HepG2 (cell line): Measurements from ENCODE around the gene ZNF488. TPM values are rescaled to one million over a fixed set of nuclear protein-coding genes. Genes with fewer than 3 reads are reported as not detected.

Source experiments
- ATAC-seq: fragments of 200-7000 bp; cut with Tn5 transposase; 3 replicates; pipeline ENCODE4 v1.9.1; 2020; ENCODE audit warnings: mild to moderate bottlenecking, moderate library complexity
- BruUV-seq: library from RNA; stranded (reverse); fragments of 400-500 nt; replicated peaks from 2 replicates; lab custom pipeline; 2021; lab: Mats Ljungman, UMichigan
- CTCF ChIA-PET: fragments of 300-600 bp; formaldehyde crosslinking; extraction: SDS; loops from one replicate; lab custom pipeline; 2021; ENCODE audit warnings: low total read pairs, inconsistent platforms, low intra/inter-chr PET ratio; lab: Yijun Ruan, JAX
- POLR2A ChIA-PET: fragments of 350-600 bp; sonication (Branson Sonifier 250); formaldehyde crosslinking; loops from one replicate; lab custom pipeline; 2020; ENCODE audit warnings: antibody characterized with exemption, inconsistent platforms; lab: Yijun Ruan, JAX
- DNase-seq: peaks from one replicate; pipeline ENCODE4 v3.0.0-alpha.2; 2015; ENCODE audit warnings: low spot score
- FAIRE-seq: peaks from 3 replicates; lab custom pipeline; 2011; peaks lifted over from hg19 to GRCh38; lab: Jason Lieb, UNC
- H2AFZ ChIP-seq: one replicate; pipeline ENCODE4 v1.6.1; 2011; ENCODE audit warnings: low read length, inconsistent platforms
- H3K27ac ChIP-seq: fragments of 300-600 bp; 3 replicates; pipeline ENCODE4 v1.8.0; 2011; ENCODE audit warnings: mixed run types, mild to moderate bottlenecking, mixed read lengths, low read length, inconsistent platforms; ENCODE audit not compliant: insufficient read depth; ENCODE audit errors: extremely low read length
- H3K27me3 ChIP-seq, 2 experiments: fragments of 200-600 bp in 1 of 2; 2 replicates in 1 of 2; 3 replicates in 1 of 2; pipeline versions ENCODE4 v1.6.0 to v1.8.0; 2011; ENCODE audit warnings: low read length in 2 of 2, mild to moderate bottlenecking in 2 of 2, moderate library complexity in 2 of 2, inconsistent platforms in 1 of 2; ENCODE audit not compliant: insufficient read depth in 2 of 2, control insufficient read depth in 1 of 2
- H3K36me3 ChIP-seq, 2 experiments: fragments of 200-600 bp in 1 of 2; replicated peaks in 1 of 2; 2 replicates in 1 of 2; 3 replicates in 1 of 2; pipeline versions ENCODE4 v1.5.1 to v1.8.0; 2011; ENCODE audit warnings: low read length in 2 of 2, inconsistent platforms in 1 of 2; ENCODE audit not compliant: insufficient read depth in 2 of 2, control insufficient read depth in 1 of 2
- H3K4me1 ChIP-seq: 2 replicates; pipeline ENCODE4 v1.5.1; 2012; ENCODE audit warnings: low read length, inconsistent platforms; ENCODE audit not compliant: insufficient read depth
- H3K4me2 ChIP-seq: 2 replicates; pipeline ENCODE4 v1.6.0; 2011; ENCODE audit warnings: low read depth, low read length, inconsistent platforms
- H3K4me3 ChIP-seq, 3 experiments: fragments of 200-600 bp in 1 of 3; sonication (generic), shearing (Covaris generic) in 1 of 3; replicated peaks in 1 of 3; 2 replicates each; pipeline ENCODE4 v1.5.1; 2011 to 2016; ENCODE audit warnings: low read length in 3 of 3, inconsistent platforms in 2 of 3, low read depth in 2 of 3, mild to moderate bottlenecking in 2 of 3, control low read depth in 1 of 3, mixed read lengths in 1 of 3; ENCODE audit not compliant: insufficient read depth in 1 of 3
- H3K79me2 ChIP-seq: one replicate; pipeline ENCODE4 v1.6.1; 2011; ENCODE audit warnings: low read length, inconsistent platforms; ENCODE audit not compliant: insufficient read depth
- H3K9ac ChIP-seq: 2 replicates; pipeline ENCODE4 v1.6.0; 2011; ENCODE audit warnings: mild to moderate bottlenecking, low read depth, low read length, inconsistent platforms; ENCODE audit not compliant: insufficient read depth
- H3K9me3 ChIP-seq: 2 replicates; pipeline ENCODE4 v1.5.1; 2012; ENCODE audit warnings: mild to moderate bottlenecking, low read length
- H4K20me1 ChIP-seq: 2 replicates; pipeline ENCODE4 v1.6.0; 2011; ENCODE audit warnings: inconsistent platforms, mild to moderate bottlenecking, low read length, moderate library complexity; ENCODE audit not compliant: insufficient read depth
- AHR ChIP-seq: IDR thresholded peaks from 2 replicates; pipeline ENCODE4 v1.6.1; 2018; ENCODE audit warnings: missing genetic modification reagents, missing compliant biosample characterization
- LBX2 ChIP-seq: sonication (generic); formaldehyde crosslinking; IDR thresholded peaks from 2 replicates; pipeline ENCODE4 v1.5.0; 2020; ENCODE audit warnings: missing genetic modification reagents, mild to moderate bottlenecking, borderline replicate concordance
- NR3C1 ChIP-seq: sonication (generic); formaldehyde crosslinking; IDR thresholded peaks from 2 replicates; pipeline ENCODE4 v1.4.0; 2020; ENCODE audit warnings: missing genetic modification reagents
- RFX5 ChIP-seq: IDR thresholded peaks from 2 replicates; pipeline ENCODE4 v1.6.1; 2011; ENCODE audit warnings: low read depth, low read length, improper control_type of control experiment
- RNF2 ChIP-seq: fragments of 450-650 bp; conservative IDR thresholded peaks from 2 replicates; pipeline ENCODE4 v1.6.1; 2016; ENCODE audit warnings: low read depth
- SMAD9 ChIP-seq: sonication (generic); formaldehyde crosslinking; IDR thresholded peaks from 2 replicates; pipeline ENCODE4 v1.5.1; 2020; ENCODE audit warnings: mild to moderate bottlenecking, missing genetic modification reagents
- SOX6 ChIP-seq, 2 experiments: fragments of 450-650 bp in 1 of 2; sonication (generic) in 1 of 2; formaldehyde crosslinking in 1 of 2; IDR thresholded peaks; 2 replicates each; pipeline versions ENCODE4 v1.4.0 to v1.6.1; 2017 to 2020; ENCODE audit warnings: antibody characterized with exemption in 1 of 2, mild to moderate bottlenecking in 1 of 2, missing genetic modification reagents in 1 of 2
- TCF7 ChIP-seq: sonication (generic); IDR thresholded peaks from 2 replicates; pipeline ENCODE4 v1.6.1; 2016; ENCODE audit warnings: antibody characterized with exemption, low read depth
- THAP7 ChIP-seq: sonication (generic); formaldehyde crosslinking; IDR thresholded peaks from 2 replicates; pipeline ENCODE4 v1.8.1; 2023; ENCODE audit warnings: mild to moderate bottlenecking, missing genetic modification reagents
- ZBTB37 ChIP-seq: sonication (generic); formaldehyde crosslinking; IDR thresholded peaks from 2 replicates; pipeline ENCODE4 v1.4.0; 2020; ENCODE audit warnings: mild to moderate bottlenecking, missing genetic modification reagents
- ZNF382 ChIP-seq: sonication (generic); formaldehyde crosslinking; IDR thresholded peaks from 2 replicates; pipeline ENCODE4 v1.5.0; 2020; ENCODE audit warnings: missing genetic modification reagents, mild to moderate bottlenecking, borderline replicate concordance
- ZNF552 ChIP-seq: sonication (generic); formaldehyde crosslinking; IDR thresholded peaks from 2 replicates; pipeline ENCODE4 v1.9.0; 2022; ENCODE audit warnings: missing genetic modification reagents, mild to moderate bottlenecking, borderline replicate concordance
- ZNF646 ChIP-seq: sonication (generic); formaldehyde crosslinking; IDR thresholded peaks from 2 replicates; pipeline ENCODE4 v1.9.0; 2021; ENCODE audit warnings: mild to moderate bottlenecking, missing genetic modification reagents
- WGBS: methylation state at CpG from one replicate; pipeline ENCODE4 v1.1.6; 2017; ENCODE audit warnings: low lambda C conversion rate; 5-methylcytosine and 5-hydroxymethylcytosine counted together
- in situ Hi-C: cut with HindIII; loops from 2 replicates; pipeline ENCODE4 v1.10.0; 2017; ENCODE audit warnings: low pct_unique_long_range_greater_than_20kb; ENCODE audit not compliant: extremely low pct_ligation_motif_present
- intact Hi-C: fragments of 100-400 bp; cut with micrococcal nuclease; formaldehyde crosslinking; loops from one replicate; pipeline ENCODE4 v1.10.0; 2022; ENCODE audit not compliant: unreplicated experiment
- polyA plus RNA-seq, 8 experiments: library from polyadenylated mRNA; depleted of rRNA in 3 of 8; stranded (reverse) in 7 of 8; unstranded in 1 of 8; fragments of >200 nt; fragmentation: Illumina TruSeq in 4 of 8; extraction: Trizol in 4 of 8; gene quantifications; 2 replicates each; pipeline versions ENCODE4 v1.2.1 to v1.2.3, GENCODE V29; 2011 to 2016; ENCODE audit warnings: low read depth in 4 of 8, missing spikeins in 1 of 8, mixed read lengths in 1 of 8; ENCODE audit not compliant: insufficient read depth in 1 of 8
- total RNA-seq, 5 experiments: library from RNA; depleted of rRNA; stranded (reverse); fragments of >200 nt; fragmentation: Illumina TruSeq; extraction: Trizol; gene quantifications; 2 replicates each; pipeline ENCODE4 v1.2.3, GENCODE V29; 2016; ENCODE audit warnings: low read depth in 1 of 5

The ZNF488 gene
- total and polyA plus RNA-seq, 2 of the 13 experiments (the other 11 are each of a cell fraction or from before 2014, with no cell fraction given) = 0.13 to 0.15 TPM

- Histone ChIP-seq H3K9me3 (no peaks in the 10 kb centered on the region), H4K20me1 (no peaks in the 10 kb centered on the region), H3K79me2 (no peaks in the 10 kb centered on the region), H3K9ac (no peak overlapping the region), H3K27ac (no peak overlapping the region), H3K4me1 (no peaks in the 10 kb centered on the region), H3K36me3 (no peaks in the 10 kb centered on the region), H3K4me2 (no peak overlapping the region), H2AFZ (no peak overlapping the region), H3K27me3 (peaks cover 0 to 4% of the 10 kb centered on the region in 2 experiments; a peak in 3 of 5 replicates), H3K4me3 (no peak overlapping the region)
- in situ Hi-C loops (no loop called here), intact Hi-C loops (no loop called here)
- 60% methylated on average over 8 of the region's 11 CpGs for WGBS
- BruUV-seq = no TSS peak
- POLR2A ChIA-PET = no interaction called here
- FAIRE-seq = no peak
- no peak for DNase-seq
- no peak for ATAC-seq
- CTCF ChIA-PET = no interaction called here
- no peak for TF ChIP-seq RFX5
- no peak for TF ChIP-seq LBX2 (CRISPR knock-in tag)
- no peak for TF ChIP-seq AHR (CRISPR knock-in tag)
- TF ChIP-seq ZNF382 (CRISPR knock-in tag) = no peak
- TF ChIP-seq ZNF552 (CRISPR knock-in tag) = no peak
- TF ChIP-seq SMAD9 (CRISPR knock-in tag) = no peak
- no peak for TF ChIP-seq TCF7
- TF ChIP-seq NR3C1 (CRISPR knock-in tag) = no peak
- no peak for TF ChIP-seq THAP7 (CRISPR knock-in tag)
- TF ChIP-seq SOX6 (IDR thresholded peaks at IDR 0.05) = no peak
- no peak for TF ChIP-seq SOX6 (CRISPR knock-in tag; IDR thresholded peaks at IDR 0.05)
- TF ChIP-seq ZNF646 (CRISPR knock-in tag) = no peak
- TF ChIP-seq RNF2 = no peak
- TF ChIP-seq ZBTB37 (CRISPR knock-in tag) = no peak
Observed at GRCh38 chr10:47370015-47370767, 13.9 kb downstream of the ZNF488 start.
